Measurements from ENCODE around the gene CAMK2B.

Gene CAMK2B

DNA sequence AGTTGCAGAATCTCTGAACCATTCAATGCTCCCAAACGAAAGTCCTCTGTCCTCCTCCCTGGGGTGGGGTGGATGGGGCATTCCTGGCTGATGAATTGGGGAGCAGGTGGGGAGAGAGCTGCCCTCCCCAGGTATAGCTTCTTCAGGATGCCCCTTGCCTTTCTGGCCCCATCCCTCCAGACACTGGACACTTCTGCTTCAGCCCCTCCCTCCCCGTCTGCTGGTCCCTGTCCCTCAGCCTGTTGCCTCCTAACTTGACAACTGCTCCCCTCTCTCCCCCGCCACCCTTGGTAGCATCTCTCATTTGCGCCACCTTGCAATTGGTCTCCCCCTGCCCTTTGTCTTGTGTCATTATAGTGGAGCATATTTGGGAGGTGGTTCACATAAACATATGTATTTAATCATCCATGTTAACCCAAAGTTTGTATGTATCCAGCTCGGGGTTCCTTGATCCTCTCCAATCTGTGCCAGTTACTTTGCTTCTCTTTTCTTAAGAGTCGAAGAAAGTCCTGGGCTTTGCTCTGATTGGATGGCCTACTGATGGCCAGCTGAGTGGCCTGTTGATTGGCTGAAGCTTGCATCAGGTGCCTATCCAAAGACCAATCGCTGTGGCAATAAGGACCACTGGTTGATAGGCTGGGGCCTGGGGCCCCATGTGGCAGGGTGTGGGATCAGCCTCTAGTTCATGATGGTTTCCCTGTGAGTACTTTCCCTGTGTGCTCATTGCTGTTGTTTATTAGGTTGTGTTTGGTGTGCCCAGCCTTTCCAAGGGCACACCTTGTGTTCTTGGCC is 132.2 kb downstream of the CAMK2B start:
- Histone ChIP-seq H4K20me1 (ENCODE audit: control insufficient read depth, insufficient read depth, low read depth, low read length) (no peaks in the 10 kb centered on the region), H3K4me1 (ENCODE audit: control insufficient read depth, low read length) (peaks cover 10% of the 10 kb centered on the region), H3K36me3 (ENCODE audit: control insufficient read depth, low read length) (no peaks in the 10 kb centered on the region), H3K27ac (ENCODE audit: low read depth, low read length) (no peak overlapping the region), H3K9me3 (ENCODE audit: control insufficient read depth, insufficient read depth, low read length) (no peaks in the 10 kb centered on the region), H3K79me2 (ENCODE audit: control insufficient read depth, low read length) (no peaks in the 10 kb centered on the region), H3K4me2 (ENCODE audit: low read length) (no peak overlapping the region), H3K27me3 (ENCODE audit: control insufficient read depth, low read length) (peaks cover 7% of the 10 kb centered on the region; the same call in 1 of the 2 replicates), H3K4me3 (ENCODE audit: low read length) (no peak overlapping the region), H3K9me2 (replicated peaks; ENCODE audit: control insufficient read depth, low read length) (no peaks in the 10 kb centered on the region), H3F3A (ENCODE audit: control insufficient read depth, insufficient read depth) (no peaks in the 10 kb centered on the region)
- TF ChIP-seq, protein P1, sequence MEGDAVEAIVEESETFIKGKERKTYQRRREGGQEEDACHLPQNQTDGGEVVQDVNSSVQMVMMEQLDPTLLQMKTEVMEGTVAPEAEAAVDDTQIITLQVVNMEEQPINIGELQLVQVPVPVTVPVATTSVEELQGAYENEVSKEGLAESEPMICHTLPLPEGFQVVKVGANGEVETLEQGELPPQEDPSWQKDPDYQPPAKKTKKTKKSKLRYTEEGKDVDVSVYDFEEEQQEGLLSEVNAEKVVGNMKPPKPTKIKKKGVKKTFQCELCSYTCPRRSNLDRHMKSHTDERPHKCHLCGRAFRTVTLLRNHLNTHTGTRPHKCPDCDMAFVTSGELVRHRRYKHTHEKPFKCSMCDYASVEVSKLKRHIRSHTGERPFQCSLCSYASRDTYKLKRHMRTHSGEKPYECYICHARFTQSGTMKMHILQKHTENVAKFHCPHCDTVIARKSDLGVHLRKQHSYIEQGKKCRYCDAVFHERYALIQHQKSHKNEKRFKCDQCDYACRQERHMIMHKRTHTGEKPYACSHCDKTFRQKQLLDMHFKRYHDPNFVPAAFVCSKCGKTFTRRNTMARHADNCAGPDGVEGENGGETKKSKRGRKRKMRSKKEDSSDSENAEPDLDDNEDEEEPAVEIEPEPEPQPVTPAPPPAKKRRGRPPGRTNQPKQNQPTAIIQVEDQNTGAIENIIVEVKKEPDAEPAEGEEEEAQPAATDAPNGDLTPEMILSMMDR (IDR thresholded peaks at IDR 0.05; ENCODE audit: low read depth, low read length, poor library complexity, severe bottlenecking) = no peak
- no peak for TF ChIP-seq EZH2phosphoT487 (IDR thresholded peaks at IDR 0.05; ENCODE audit: borderline replicate concordance, low read length)

DNA sequence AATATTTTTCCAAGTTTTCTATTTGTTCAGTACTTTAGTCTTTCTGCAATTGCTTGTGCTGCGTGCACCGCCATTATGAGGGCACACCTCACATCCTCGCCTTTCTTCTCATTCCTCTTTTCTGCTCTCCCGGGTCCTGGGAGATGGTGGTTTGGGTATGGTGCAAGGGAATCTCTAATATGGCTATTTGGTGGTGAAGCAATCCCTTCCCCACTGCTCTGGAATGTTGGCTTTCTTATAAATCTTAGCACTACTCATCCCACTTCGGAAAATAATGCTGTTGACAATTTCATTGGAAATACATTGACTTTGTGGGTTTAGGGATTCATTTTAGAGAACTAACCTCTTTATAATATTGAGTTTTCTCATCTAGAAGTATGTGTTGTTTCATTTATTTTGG is 134.2 kb downstream of the CAMK2B start:
- Histone ChIP-seq H3K4me2 (ENCODE audit: low read length) (no peak overlapping the region), H3K9me3 (ENCODE audit: control insufficient read depth, insufficient read depth, low read length) (no peaks in the 10 kb centered on the region), H3F3A (ENCODE audit: control insufficient read depth, insufficient read depth) (no peaks in the 10 kb centered on the region), H3K9me2 (replicated peaks; ENCODE audit: control insufficient read depth, low read length) (no peaks in the 10 kb centered on the region), H3K27ac (ENCODE audit: low read depth, low read length) (no peak overlapping the region), H3K79me2 (ENCODE audit: control insufficient read depth, low read length) (no peaks in the 10 kb centered on the region), H3K4me3 (ENCODE audit: low read length) (no peak overlapping the region), H3K36me3 (ENCODE audit: control insufficient read depth, low read length) (no peaks in the 10 kb centered on the region), H3K27me3 (ENCODE audit: control insufficient read depth, low read length) (peaks cover 9% of the 10 kb centered on the region; the same call in 1 of the 2 replicates), H3K4me1 (ENCODE audit: control insufficient read depth, low read length) (peaks cover 3% of the 10 kb centered on the region), H4K20me1 (ENCODE audit: control insufficient read depth, insufficient read depth, low read depth, low read length) (no peaks in the 10 kb centered on the region)
- TF ChIP-seq, protein P1 (IDR thresholded peaks at IDR 0.05; ENCODE audit: low read depth, low read length, poor library complexity, severe bottlenecking) = no peak
- no peak for TF ChIP-seq EZH2phosphoT487 (IDR thresholded peaks at IDR 0.05; ENCODE audit: borderline replicate concordance, low read length)

DNA sequence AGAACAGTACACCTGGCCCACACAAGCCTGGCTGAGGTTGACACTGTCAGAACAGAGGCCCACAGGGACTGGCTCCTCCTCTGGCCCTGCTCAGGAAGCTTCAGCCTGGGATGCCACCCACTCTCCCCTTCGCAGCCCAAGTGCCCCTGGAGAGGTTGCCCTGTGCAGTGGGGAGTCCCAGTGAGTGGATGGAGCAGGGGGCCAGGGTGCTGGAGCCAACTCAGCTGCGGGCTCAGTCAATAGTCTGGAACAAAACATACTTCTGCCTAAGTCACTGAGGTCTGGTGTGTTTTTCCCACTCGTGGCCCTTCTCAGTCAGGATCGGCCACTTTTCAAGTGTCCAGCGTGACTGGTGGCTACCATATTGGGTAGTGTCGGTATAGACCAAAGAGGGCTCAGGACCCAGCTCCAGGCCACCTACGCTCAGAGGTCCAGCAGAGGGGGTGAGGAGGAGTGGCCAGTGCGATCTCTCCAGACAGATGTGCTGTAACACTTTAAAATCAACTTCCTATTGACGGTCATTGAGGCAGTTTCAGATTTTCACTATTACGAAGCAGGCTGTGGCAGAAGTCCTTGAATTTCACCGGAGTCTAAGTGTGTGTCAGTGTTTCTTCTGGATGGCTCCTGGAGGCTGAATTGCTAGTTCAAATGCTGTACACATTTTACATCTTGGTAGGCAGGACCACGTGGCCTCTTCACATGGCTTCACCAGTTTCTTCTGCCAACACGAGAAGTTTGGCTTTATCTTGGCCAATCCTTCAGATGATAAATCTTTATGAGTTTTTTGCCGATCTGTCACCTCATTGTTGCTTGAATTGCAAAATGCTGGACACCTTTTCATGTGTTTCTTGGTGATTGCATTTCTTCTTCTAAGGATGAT is 135.2 kb downstream of the CAMK2B start:
- TF ChIP-seq EZH2phosphoT487 (IDR thresholded peaks at IDR 0.05; ENCODE audit: borderline replicate concordance, low read length) = no peak
- TF ChIP-seq, protein P1 (IDR thresholded peaks at IDR 0.05; ENCODE audit: low read depth, low read length, poor library complexity, severe bottlenecking) = no peak

More for the DNA sequence above, 135.2 kb downstream of the CAMK2B start:
- Histone ChIP-seq H4K20me1 (ENCODE audit: control insufficient read depth, insufficient read depth, low read depth, low read length) (no peaks in the 10 kb centered on the region), H3K4me2 (ENCODE audit: low read length) (no peak overlapping the region), H3K9me3 (ENCODE audit: control insufficient read depth, insufficient read depth, low read length) (no peaks in the 10 kb centered on the region), H3K27ac (ENCODE audit: low read depth, low read length) (no peak overlapping the region), H3K4me1 (ENCODE audit: control insufficient read depth, low read length) (no peaks in the 10 kb centered on the region), H3K79me2 (ENCODE audit: control insufficient read depth, low read length) (no peaks in the 10 kb centered on the region), H3K4me3 (ENCODE audit: low read length) (no peak overlapping the region), H3F3A (ENCODE audit: control insufficient read depth, insufficient read depth) (no peaks in the 10 kb centered on the region), H3K36me3 (ENCODE audit: control insufficient read depth, low read length) (no peaks in the 10 kb centered on the region), H3K27me3 (ENCODE audit: control insufficient read depth, low read length) (peaks cover 10% of the 10 kb centered on the region; the same call in 1 of the 2 replicates), H3K9me2 (replicated peaks; ENCODE audit: control insufficient read depth, low read length) (no peaks in the 10 kb centered on the region)
